Stimulated activated CD4-positive, alpha-beta T cell treated with anti-CD3 and anti-CD28 coated beads, Interleukin-2, amount 100 ng/mL, for 24 hours (primary cell): ENCODE results near the gene CACNA1E.
"Not testable (repeated sequence)": the region's sequence is repeated elsewhere in the genome, so short reads cannot be mapped to it uniquely, and the experiment has no call there.

Source experiments
- DNase-seq, 2 donors: peaks; one replicate each; pipeline ENCODE4 v3.0.0-alpha.2; 2020

CACNA1E gene

DNA sequence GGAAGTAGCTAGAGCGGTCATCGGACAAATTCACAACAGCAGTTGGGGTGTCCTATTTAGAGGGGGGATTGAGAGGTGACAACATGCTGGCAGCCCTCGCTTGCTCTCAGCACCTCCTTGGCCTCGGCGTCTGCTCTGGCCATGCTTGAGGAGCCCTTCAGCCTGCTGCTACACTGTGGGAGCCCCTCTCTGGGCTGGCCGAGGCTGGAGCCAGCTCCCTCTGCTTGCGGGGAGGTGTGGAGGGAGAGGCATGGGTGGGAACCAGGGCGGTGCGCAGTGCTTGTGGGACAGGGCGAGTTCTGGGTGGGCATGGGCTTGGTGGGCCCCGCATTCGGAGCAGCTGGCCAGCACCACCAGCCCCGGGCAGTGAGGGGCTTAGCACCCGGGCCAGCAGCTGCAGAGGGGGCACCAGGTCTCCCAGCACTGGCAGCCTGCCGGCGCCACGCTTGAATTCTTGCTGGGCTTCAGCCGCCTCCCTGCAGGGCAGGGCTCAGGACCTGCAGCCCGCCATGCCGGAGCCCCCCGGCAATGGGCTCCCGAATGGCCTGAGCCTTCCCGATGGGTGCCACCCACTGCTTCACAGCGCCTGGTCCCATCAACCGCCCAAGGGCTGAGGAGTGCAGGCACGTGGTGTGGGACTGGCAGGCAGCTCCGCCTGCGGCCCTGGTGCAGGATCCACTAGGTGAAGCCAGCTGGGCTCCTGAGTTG is 349.0 kb downstream of the CACNA1E start:
- DNase-seq: not testable (repeated sequence)

DNA sequence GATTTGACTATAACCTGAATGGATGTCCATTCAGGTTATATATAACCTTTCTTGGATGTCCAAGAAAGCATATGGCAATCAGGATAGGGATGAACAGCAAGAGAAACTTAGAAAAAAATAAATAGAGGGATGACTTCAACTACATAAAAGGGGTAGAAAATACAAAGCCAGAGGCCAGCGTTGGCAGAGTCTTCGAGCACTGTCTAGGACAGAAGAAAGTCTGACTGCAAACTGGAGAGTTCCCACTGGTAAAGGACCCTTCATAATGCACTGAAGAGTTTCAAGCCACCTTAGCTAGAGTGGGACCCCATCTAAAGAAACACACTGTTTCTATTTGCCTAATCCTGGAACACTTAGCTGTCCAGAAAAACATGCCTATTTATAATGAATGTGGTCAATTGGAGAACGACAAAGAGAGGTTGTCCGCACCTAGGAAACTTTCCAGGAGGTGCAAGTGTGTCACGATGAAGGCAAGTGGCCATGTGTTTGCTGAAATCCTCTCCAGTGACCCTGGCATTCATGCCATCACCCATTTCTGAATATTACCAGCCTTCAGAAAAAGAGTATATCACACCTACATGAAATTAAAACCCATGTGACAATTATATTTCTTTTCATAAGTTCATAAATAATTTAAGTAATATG is 362.8 kb downstream of the CACNA1E start:
- DNase-seq: no peak

DNA sequence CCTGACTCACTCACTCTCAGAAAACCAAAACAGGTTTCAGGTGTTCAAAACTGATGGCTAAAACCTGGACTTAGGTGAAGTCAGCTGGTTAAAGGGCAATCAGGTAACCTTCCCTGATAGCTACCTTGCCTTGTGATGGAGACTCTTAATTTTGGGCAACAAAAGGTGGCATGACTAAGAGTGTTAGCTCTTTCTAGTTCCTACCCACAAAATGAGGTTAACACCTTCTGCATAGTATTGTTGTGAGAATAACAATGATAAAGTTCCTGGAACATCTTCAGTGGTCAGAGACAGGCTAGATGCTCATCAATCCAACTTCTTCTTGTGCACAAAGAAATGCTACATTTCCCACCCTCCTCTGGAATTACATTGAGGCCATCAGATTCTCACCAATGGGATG is 363.4 kb downstream of the CACNA1E start:
- DNase-seq: no peak

DNA sequence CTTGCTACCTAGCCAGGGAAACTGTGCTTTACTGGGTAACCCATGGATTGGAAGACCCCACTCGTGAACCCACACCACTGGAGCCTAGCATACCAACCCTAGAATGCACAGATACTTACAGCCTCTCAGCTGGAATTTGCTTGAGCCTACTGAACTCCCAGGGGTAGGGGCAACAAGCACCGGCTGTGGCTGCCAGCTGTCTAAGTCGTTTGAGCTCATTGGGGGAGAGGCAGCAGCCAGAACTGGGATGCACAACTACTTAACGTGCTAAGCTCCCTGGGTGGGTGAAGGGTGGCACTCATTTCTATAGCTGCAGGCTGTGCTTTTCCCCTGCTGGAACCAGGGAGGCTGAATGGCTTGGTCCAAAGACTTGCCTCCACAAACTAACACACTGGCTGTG is 365.8 kb downstream of the CACNA1E start:
- DNase-seq: no peak

DNA sequence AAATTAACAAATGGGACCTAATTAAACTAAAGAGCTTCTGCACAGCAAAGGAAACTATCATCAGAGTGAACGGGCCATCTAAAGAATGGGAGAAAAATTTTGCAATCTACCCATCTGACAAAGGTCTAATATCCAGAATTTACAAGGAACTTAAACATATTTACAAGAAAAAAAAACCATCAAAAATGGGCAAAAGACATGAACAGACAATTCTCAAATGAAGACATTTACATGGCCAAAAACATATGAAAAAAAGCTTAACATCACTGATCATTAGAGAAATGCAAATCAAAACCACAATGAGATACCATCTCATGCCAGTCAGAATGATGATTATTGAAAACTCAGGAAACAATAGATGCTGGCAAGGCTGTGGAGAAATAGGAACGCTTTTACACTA is 370.9 kb downstream of the CACNA1E start:
- DNase-seq: not testable (repeated sequence)

DNA sequence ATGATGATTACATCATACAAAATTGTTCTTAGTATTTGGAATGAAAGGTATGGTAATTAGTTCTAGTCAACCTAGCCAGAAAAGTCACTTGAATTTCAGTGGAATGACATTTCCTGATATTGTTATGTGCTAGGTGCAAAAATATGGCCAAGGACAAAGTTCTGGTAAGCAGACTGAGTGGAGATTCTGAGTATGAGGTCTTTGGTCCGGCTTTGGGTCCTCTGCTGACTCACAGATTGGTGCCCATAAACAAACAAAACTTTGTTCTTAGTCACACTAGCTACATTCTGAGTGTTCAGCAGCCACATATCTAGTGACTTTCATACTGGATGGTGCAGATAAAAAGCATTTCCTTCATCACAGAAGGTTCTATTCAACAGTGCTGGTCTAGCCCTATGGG is 372.1 kb downstream of the CACNA1E start:
- no peak for DNase-seq
